GM21447 (cell line): Measurements from ENCODE around the gene MN1.

Source experiments
- ATAC-seq: cut with Tn5 transposase; IDR thresholded peaks from one replicate; pipeline ENCODE4 v1.9.1; 2021; ENCODE audit not compliant: unreplicated experiment

MN1 gene

GRCh38 chr22:27719036-27719347, 82.6 kb downstream of the MN1 start:
- no peak for ATAC-seq

GRCh38 chr22:27718186-27719035, 83.1 kb downstream of the MN1 start:
- no peak for ATAC-seq

- ATAC-seq, result no peak
Observed at GRCh38 chr22:27717094-27717493, 84.5 kb downstream of the MN1 start.

GRCh38 chr22:27716074-27716473, 85.5 kb downstream of the MN1 start:
- ATAC-seq, result no peak

- no peak for ATAC-seq
Observed at GRCh38 chr22:27715106-27715505, 86.5 kb downstream of the MN1 start.

- ATAC-seq, result no peak
Observed at GRCh38 chr22:27714068-27714467, 87.5 kb downstream of the MN1 start.

- no peak for ATAC-seq
Observed at GRCh38 chr22:27713461-27713860, 88.1 kb downstream of the MN1 start.

- no peak for ATAC-seq
Observed at GRCh38 chr22:27711756-27712155, 89.8 kb downstream of the MN1 start.

GRCh38 chr22:27711012-27711411, 90.5 kb downstream of the MN1 start:
- ATAC-seq, result no peak

- ATAC-seq, result no peak
Observed at GRCh38 chr22:27709919-27710675, 91.5 kb downstream of the MN1 start.

- no peak for ATAC-seq
Observed at GRCh38 chr22:27706489-27706888, 95.1 kb downstream of the MN1 start.

GRCh38 chr22:27705408-27706080, 96.0 kb downstream of the MN1 start:
- no peak for ATAC-seq

GRCh38 chr22:27704581-27704980, 97.0 kb downstream of the MN1 start:
- no peak for ATAC-seq

- ATAC-seq, result no peak
Observed at GRCh38 chr22:27699383-27700019, 102.1 kb downstream of the MN1 start.

GRCh38 chr22:27698813-27699212, 102.7 kb downstream of the MN1 start:
- ATAC-seq, result no peak
